GM23338 (cell line): ENCODE data around the gene ULBP1.

Experiments used
- EZH2 ChIP-seq: fragments of 200-600 bp; sonication (generic); IDR thresholded peaks from one replicate; pipeline ENCODE4 v1.8.0; 2017; ENCODE audit warnings: antibody characterized with exemption, mild to moderate bottlenecking, low read depth; ENCODE audit not compliant: unreplicated experiment
- EZH2phosphoT487 ChIP-seq: fragments of 200-600 bp; sonication (generic); IDR thresholded peaks from one replicate; pipeline ENCODE4 v1.8.1; 2018; ENCODE audit warnings: antibody characterized with exemption; ENCODE audit not compliant: unreplicated experiment
- POLR2AphosphoS5 ChIP-seq: IDR thresholded peaks from 2 replicates; pipeline ENCODE4 v1.6.1; 2016; ENCODE audit warnings: antibody characterized with exemption, low read depth
- TF ChIP-seq, protein P1 (sequence below): IDR thresholded peaks from one replicate; pipeline ENCODE4 v1.6.1; 2018; ENCODE audit warnings: antibody characterized with exemption; ENCODE audit not compliant: unreplicated experiment
- TF ChIP-seq, protein P2 (sequence below), 2 experiments: fragments of 200-600 bp in 1 of 2; sonication (generic) in 1 of 2; conservative IDR thresholded peaks; 2 replicates each; pipeline versions ENCODE4 v1.5.1 to v1.6.1; 2016 to 2017; ENCODE audit warnings: antibody characterized with exemption in 2 of 2, low read depth in 2 of 2, mild to moderate bottlenecking in 2 of 2, moderate library complexity in 1 of 2

DNA sequence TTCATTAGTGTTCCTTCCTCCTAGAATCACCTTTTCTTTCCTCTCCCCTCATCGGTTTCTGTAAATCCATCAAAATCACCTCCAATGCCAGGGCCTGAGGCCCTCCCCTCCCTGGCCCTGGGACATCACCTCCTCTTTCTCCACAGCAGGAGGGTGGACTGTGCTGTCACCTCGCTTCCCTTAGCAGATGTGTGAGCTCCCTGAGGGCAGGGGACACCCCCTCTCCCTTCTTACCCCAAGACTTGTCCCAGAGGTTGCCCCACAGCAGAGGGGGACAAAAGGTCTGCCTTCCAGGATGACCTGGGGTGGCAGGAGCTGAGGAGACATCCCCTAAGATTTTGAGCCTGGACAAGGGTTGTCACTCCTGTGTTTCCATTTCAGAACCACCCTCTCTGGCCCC is 5.9 kb downstream of the ULBP1 start:
- TF ChIP-seq EZH2 (no peak), EZH2phosphoT487 (no peak), POLR2AphosphoS5 (no peak)
- TF ChIP-seq, protein P1, sequence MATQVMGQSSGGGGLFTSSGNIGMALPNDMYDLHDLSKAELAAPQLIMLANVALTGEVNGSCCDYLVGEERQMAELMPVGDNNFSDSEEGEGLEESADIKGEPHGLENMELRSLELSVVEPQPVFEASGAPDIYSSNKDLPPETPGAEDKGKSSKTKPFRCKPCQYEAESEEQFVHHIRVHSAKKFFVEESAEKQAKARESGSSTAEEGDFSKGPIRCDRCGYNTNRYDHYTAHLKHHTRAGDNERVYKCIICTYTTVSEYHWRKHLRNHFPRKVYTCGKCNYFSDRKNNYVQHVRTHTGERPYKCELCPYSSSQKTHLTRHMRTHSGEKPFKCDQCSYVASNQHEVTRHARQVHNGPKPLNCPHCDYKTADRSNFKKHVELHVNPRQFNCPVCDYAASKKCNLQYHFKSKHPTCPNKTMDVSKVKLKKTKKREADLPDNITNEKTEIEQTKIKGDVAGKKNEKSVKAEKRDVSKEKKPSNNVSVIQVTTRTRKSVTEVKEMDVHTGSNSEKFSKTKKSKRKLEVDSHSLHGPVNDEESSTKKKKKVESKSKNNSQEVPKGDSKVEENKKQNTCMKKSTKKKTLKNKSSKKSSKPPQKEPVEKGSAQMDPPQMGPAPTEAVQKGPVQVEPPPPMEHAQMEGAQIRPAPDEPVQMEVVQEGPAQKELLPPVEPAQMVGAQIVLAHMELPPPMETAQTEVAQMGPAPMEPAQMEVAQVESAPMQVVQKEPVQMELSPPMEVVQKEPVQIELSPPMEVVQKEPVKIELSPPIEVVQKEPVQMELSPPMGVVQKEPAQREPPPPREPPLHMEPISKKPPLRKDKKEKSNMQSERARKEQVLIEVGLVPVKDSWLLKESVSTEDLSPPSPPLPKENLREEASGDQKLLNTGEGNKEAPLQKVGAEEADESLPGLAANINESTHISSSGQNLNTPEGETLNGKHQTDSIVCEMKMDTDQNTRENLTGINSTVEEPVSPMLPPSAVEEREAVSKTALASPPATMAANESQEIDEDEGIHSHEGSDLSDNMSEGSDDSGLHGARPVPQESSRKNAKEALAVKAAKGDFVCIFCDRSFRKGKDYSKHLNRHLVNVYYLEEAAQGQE, result no peak
- TF ChIP-seq, protein P2, sequence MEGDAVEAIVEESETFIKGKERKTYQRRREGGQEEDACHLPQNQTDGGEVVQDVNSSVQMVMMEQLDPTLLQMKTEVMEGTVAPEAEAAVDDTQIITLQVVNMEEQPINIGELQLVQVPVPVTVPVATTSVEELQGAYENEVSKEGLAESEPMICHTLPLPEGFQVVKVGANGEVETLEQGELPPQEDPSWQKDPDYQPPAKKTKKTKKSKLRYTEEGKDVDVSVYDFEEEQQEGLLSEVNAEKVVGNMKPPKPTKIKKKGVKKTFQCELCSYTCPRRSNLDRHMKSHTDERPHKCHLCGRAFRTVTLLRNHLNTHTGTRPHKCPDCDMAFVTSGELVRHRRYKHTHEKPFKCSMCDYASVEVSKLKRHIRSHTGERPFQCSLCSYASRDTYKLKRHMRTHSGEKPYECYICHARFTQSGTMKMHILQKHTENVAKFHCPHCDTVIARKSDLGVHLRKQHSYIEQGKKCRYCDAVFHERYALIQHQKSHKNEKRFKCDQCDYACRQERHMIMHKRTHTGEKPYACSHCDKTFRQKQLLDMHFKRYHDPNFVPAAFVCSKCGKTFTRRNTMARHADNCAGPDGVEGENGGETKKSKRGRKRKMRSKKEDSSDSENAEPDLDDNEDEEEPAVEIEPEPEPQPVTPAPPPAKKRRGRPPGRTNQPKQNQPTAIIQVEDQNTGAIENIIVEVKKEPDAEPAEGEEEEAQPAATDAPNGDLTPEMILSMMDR (conservative IDR thresholded peaks at IDR 0.05; ENCODE audit: low read depth in 2 of 2), result no peak
